Measurements from ENCODE around the gene PRKAR1A.

The PRKAR1A gene

GRCh38 chr17:68569346-68569745 lies 57.1 kb downstream of the PRKAR1A start:
- Histone ChIP-seq H3K18ac (ENCODE audit: low read depth in 1 of 2, low read length in 2 of 2) (no peak overlapping the region), H3K9ac (ENCODE audit: low read length) (no peak overlapping the region), H3K14ac (ENCODE audit: low read length in 2 of 2) (no peak overlapping the region)

DNA sequence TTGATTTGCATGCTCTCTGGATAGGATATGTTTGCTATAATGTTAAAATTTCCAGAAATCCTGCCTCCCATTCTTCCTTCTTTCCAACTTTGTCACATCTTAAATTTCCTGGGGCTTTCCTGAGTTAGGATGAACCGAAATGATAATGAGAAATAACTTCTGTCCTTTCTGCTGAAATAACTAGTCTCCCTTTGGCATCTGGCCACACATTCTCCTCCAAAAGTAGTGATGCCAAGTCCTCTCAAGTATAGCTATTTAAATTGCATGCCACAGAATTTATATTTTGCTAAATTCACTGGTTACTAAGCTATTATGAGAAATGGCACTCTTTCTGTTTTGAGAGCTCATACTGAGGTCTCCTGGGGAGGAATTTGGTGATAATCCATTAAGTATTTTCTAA lies 58.3 kb downstream of the PRKAR1A start:
- H3K18ac ChIP-seq (ENCODE audit: low read depth in 1 of 2, low read length in 2 of 2): no peak overlapping the region
- no peak overlapping the region for H4K91ac ChIP-seq (ENCODE audit: low read length)
- no peak overlapping the region for H2AFZ ChIP-seq (ENCODE audit: low read depth, low read length)
- H2BK15ac ChIP-seq (ENCODE audit: low read depth, poor library complexity, severe bottlenecking): no peak overlapping the region
- H3K79me1 ChIP-seq (replicated peaks; ENCODE audit: low read length, poor library complexity, severe bottlenecking): no peaks in the 10 kb centered on the region
- H3K9ac ChIP-seq (ENCODE audit: low read length): no peak overlapping the region
- no peak overlapping the region for H3K4me2 ChIP-seq (ENCODE audit: low read length, poor library complexity, severe bottlenecking)
- H3K9me3 ChIP-seq (ENCODE audit: control insufficient read depth, low read length): no peaks in the 10 kb centered on the region
- no peak overlapping the region for H3K14ac ChIP-seq (ENCODE audit: low read length in 2 of 2)
- H3K4me3 ChIP-seq (ENCODE audit: insufficient read depth in 1 of 2, low read depth in 1 of 2, low read length in 2 of 2): no peak overlapping the region
- no peak overlapping the region for H3K27ac ChIP-seq (ENCODE audit: low read length, poor library complexity, severe bottlenecking)
- no peak overlapping the region for H2BK120ac ChIP-seq (ENCODE audit: low read depth, low read length)
- peaks cover 0 to 74% of the 10 kb centered on the region in 2 experiments for H3K36me3 ChIP-seq (ENCODE audit: control insufficient read depth in 1 of 2, insufficient read depth in 2 of 2, low read depth in 1 of 2, low read length in 2 of 2)
- no peak overlapping the region for H2AK5ac ChIP-seq (ENCODE audit: low read length, severe bottlenecking)
- no peak overlapping the region for H3K4ac ChIP-seq (ENCODE audit: low read depth in 1 of 2, low read length in 2 of 2)
- peaks cover 0 to 20% of the 10 kb centered on the region in 2 experiments for H3K27me3 ChIP-seq (ENCODE audit: control insufficient read depth in 1 of 2, insufficient read depth in 1 of 2, low read length in 2 of 2)
- H3K4me1 ChIP-seq (ENCODE audit: control insufficient read depth, insufficient read depth, low read depth, low read length): no peaks in the 10 kb centered on the region
- H3K23ac ChIP-seq (ENCODE audit: low read length in 2 of 2): no peak overlapping the region
- WGBS: 90% methylated on average over 1 of the region's 1 CpG
- DNase-seq: no peak
- no peak overlapping the region for H4K8ac ChIP-seq (ENCODE audit: low read length)
- H2BK5ac ChIP-seq (ENCODE audit: low read depth, low read length, poor library complexity, severe bottlenecking): no peak overlapping the region
- H2BK12ac ChIP-seq (ENCODE audit: low read length in 2 of 2): no peak overlapping the region

More at GRCh38 chr17:68569346-68569745, 57.1 kb downstream of the PRKAR1A start:
- Histone ChIP-seq H2BK5ac (ENCODE audit: low read depth, low read length, poor library complexity, severe bottlenecking) (no peak overlapping the region), H2BK12ac (ENCODE audit: low read length in 2 of 2) (no peak overlapping the region), H3K4me2 (ENCODE audit: low read length, poor library complexity, severe bottlenecking) (no peak overlapping the region), H4K91ac (ENCODE audit: low read length) (no peak overlapping the region), H2AK5ac (ENCODE audit: low read length, severe bottlenecking) (no peak overlapping the region), H4K8ac (ENCODE audit: low read length) (no peak overlapping the region), H3K27ac (ENCODE audit: low read length, poor library complexity, severe bottlenecking) (no peak overlapping the region), H3K4me1 (ENCODE audit: control insufficient read depth, insufficient read depth, low read depth, low read length) (no peaks in the 10 kb centered on the region), H2BK15ac (ENCODE audit: low read depth, poor library complexity, severe bottlenecking) (no peak overlapping the region), H3K27me3 (ENCODE audit: control insufficient read depth in 1 of 2, insufficient read depth in 1 of 2, low read length in 2 of 2) (peaks cover 0 to 27% of the 10 kb centered on the region in 2 experiments), H2BK120ac (ENCODE audit: low read depth, low read length) (no peak overlapping the region), H3K9me3 (ENCODE audit: control insufficient read depth, low read length) (no peaks in the 10 kb centered on the region), H3K4me3 (ENCODE audit: insufficient read depth in 1 of 2, low read depth in 1 of 2, low read length in 2 of 2) (no peak overlapping the region), H3K23ac (ENCODE audit: low read length in 2 of 2) (no peak overlapping the region), H3K4ac (ENCODE audit: low read depth in 1 of 2, low read length in 2 of 2) (no peak overlapping the region), H2AFZ (ENCODE audit: low read depth, low read length) (no peak overlapping the region), H3K79me1 (replicated peaks; ENCODE audit: low read length, poor library complexity, severe bottlenecking) (no peaks in the 10 kb centered on the region), H3K36me3 (ENCODE audit: control insufficient read depth in 1 of 2, insufficient read depth in 2 of 2, low read depth in 1 of 2, low read length in 2 of 2) (peaks cover 0 to 70% of the 10 kb centered on the region in 2 experiments)
- no peak for DNase-seq

DNA sequence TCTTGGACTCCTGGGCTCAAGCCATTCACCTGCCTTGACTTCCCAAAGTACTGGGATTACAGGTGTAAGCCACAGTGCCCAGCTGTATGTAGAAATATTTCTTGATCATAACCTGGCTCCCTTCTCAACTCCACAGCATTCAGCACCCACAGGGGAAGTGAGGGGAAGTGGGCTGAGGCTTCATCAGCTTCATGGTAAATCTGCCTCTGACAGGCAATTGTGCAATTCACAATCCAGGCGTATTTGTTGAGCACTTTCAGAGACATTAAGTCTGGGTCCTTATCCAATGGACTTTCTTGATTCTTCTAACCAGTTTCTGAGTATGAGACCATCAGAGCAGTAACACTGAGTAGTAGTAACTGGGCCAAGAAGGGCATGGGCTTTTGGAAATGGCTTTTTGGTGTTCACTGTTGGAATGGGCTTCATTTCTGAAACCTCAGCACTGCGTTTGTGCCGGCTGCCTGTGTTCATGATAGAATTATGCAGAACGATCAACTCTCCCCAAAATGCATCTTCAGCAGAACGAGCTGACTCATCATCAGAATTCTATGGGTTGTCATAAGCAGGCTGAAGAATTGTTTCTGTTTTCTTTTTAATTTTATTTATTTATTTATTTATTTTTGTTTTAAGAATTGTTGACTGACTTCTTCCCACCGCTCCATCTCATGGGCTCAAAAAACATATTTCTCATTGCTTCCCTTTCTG lies 60.1 kb downstream of the PRKAR1A start:
- Histone ChIP-seq H3K4ac (ENCODE audit: low read depth in 1 of 2, low read length in 2 of 2) (no peak overlapping the region), H3K27ac (ENCODE audit: low read length, poor library complexity, severe bottlenecking) (no peak overlapping the region), H2AK5ac (ENCODE audit: low read length, severe bottlenecking) (no peak overlapping the region), H2BK120ac (ENCODE audit: low read depth, low read length) (no peak overlapping the region), H3K27me3 (ENCODE audit: control insufficient read depth in 1 of 2, insufficient read depth in 1 of 2, low read length in 2 of 2) (peaks cover 0 to 5% of the 10 kb centered on the region in 2 experiments), H3K4me1 (ENCODE audit: control insufficient read depth, insufficient read depth, low read depth, low read length) (no peaks in the 10 kb centered on the region), H2AFZ (ENCODE audit: low read depth, low read length) (no peak overlapping the region), H4K91ac (ENCODE audit: low read length) (no peak overlapping the region), H3K23ac (ENCODE audit: low read length in 2 of 2) (no peak overlapping the region), H3K9me3 (ENCODE audit: control insufficient read depth, low read length) (no peaks in the 10 kb centered on the region), H3K4me3 (ENCODE audit: insufficient read depth in 1 of 2, low read depth in 1 of 2, low read length in 2 of 2) (no peak overlapping the region), H3K4me2 (ENCODE audit: low read length, poor library complexity, severe bottlenecking) (no peak overlapping the region), H4K8ac (ENCODE audit: low read length) (no peak overlapping the region), H2BK12ac (ENCODE audit: low read length in 2 of 2) (no peak overlapping the region), H2BK15ac (ENCODE audit: low read depth, poor library complexity, severe bottlenecking) (no peak overlapping the region), H3K18ac (ENCODE audit: low read depth in 1 of 2, low read length in 2 of 2) (no peak overlapping the region), H3K36me3 (ENCODE audit: control insufficient read depth in 1 of 2, insufficient read depth in 2 of 2, low read depth in 1 of 2, low read length in 2 of 2) (peaks cover 0 to 68% of the 10 kb centered on the region in 2 experiments), H3K79me1 (replicated peaks; ENCODE audit: low read length, poor library complexity, severe bottlenecking) (no peaks in the 10 kb centered on the region), H2BK5ac (ENCODE audit: low read depth, low read length, poor library complexity, severe bottlenecking) (no peak overlapping the region), H3K9ac (ENCODE audit: low read length) (no peak overlapping the region), H3K14ac (ENCODE audit: low read length in 2 of 2) (no peak overlapping the region)
- 95% methylated on average over 4 of the region's 6 CpGs for WGBS
- DNase-seq: peak; percentile 34

GRCh38 chr17:68573338-68573737 lies 61.1 kb downstream of the PRKAR1A start:
- H4K91ac ChIP-seq (ENCODE audit: low read length): no peak overlapping the region
- no peak overlapping the region for H2BK15ac ChIP-seq (ENCODE audit: low read depth, poor library complexity, severe bottlenecking)
- no peak overlapping the region for H3K4ac ChIP-seq (ENCODE audit: low read depth in 1 of 2, low read length in 2 of 2)
- H2BK120ac ChIP-seq (ENCODE audit: low read depth, low read length): no peak overlapping the region
- no peaks in the 10 kb centered on the region for H3K79me1 ChIP-seq (replicated peaks; ENCODE audit: low read length, poor library complexity, severe bottlenecking)
- H3K36me3 ChIP-seq (ENCODE audit: control insufficient read depth in 1 of 2, insufficient read depth in 2 of 2, low read depth in 1 of 2, low read length in 2 of 2): peaks cover 0 to 65% of the 10 kb centered on the region in 2 experiments
- no peak overlapping the region for H3K9ac ChIP-seq (ENCODE audit: low read length)
- no peak overlapping the region for H3K14ac ChIP-seq (ENCODE audit: low read length in 2 of 2)
- no peaks in the 10 kb centered on the region for H3K9me3 ChIP-seq (ENCODE audit: control insufficient read depth, low read length)
- H2AFZ ChIP-seq (ENCODE audit: low read depth, low read length): no peak overlapping the region
- peaks cover 0 to 3% of the 10 kb centered on the region in 2 experiments for H3K27me3 ChIP-seq (ENCODE audit: control insufficient read depth in 1 of 2, insufficient read depth in 1 of 2, low read length in 2 of 2)
- no peak overlapping the region for H3K4me3 ChIP-seq (ENCODE audit: insufficient read depth in 1 of 2, low read depth in 1 of 2, low read length in 2 of 2)
- H4K8ac ChIP-seq (ENCODE audit: low read length): no peak overlapping the region
- H3K18ac ChIP-seq (ENCODE audit: low read depth in 1 of 2, low read length in 2 of 2): no peak overlapping the region
- no peak for DNase-seq
- no peak overlapping the region for H2BK5ac ChIP-seq (ENCODE audit: low read depth, low read length, poor library complexity, severe bottlenecking)
- H2AK5ac ChIP-seq (ENCODE audit: low read length, severe bottlenecking): no peak overlapping the region
- no peaks in the 10 kb centered on the region for H3K4me1 ChIP-seq (ENCODE audit: control insufficient read depth, insufficient read depth, low read depth, low read length)
- WGBS: 88% methylated on average over 1 of the region's 1 CpG
- no peak overlapping the region for H2BK12ac ChIP-seq (ENCODE audit: low read length in 2 of 2)
- H3K4me2 ChIP-seq (ENCODE audit: low read length, poor library complexity, severe bottlenecking): no peak overlapping the region
- H3K23ac ChIP-seq (ENCODE audit: low read length in 2 of 2): no peak overlapping the region
- no peak overlapping the region for H3K27ac ChIP-seq (ENCODE audit: low read length, poor library complexity, severe bottlenecking)

Data from mesenchymal stem cell (in vitro differentiated cells and primary cell).